Measurements from ENCODE around the gene PLPPR1. TPM values are rescaled to one million over a fixed set of nuclear protein-coding genes. Genes with fewer than 3 reads are reported as not detected.

The PLPPR1 gene
- total and polyA plus RNA-seq, 9 donors: 0.07 to 1.1 (median 0.14) TPM; not detected in 5

DNA sequence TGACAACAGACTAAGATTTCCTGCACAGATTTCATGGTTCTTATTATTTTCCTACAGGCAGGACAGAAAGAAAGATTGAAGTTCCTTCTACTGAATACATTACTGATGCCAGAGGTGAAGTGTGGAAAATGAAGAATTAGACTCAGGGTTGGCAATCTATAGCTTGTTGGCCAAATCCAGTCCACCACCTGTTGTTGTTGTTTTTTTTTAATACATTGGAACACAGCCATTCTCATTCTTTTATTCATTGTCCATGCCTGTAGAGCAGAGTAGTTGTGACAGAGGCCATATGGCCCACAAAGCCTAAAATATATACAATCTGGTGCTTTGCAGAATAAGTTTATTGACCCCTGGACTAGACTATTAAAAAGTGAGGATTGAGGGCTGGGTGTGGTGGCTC is 5.8 kb upstream of the PLPPR1 start:
- Histone ChIP-seq H3K27me3 (no peaks in the 10 kb centered on the region), H3K4me1 (ENCODE audit: insufficient read depth) (no peaks in the 10 kb centered on the region), H3K4me3 (no peak overlapping the region), H3K27ac (no peak overlapping the region), H3K36me3 (no peaks in the 10 kb centered on the region), H3K9me3 (no peaks in the 10 kb centered on the region)
- no peak for DNase-seq
- TF ChIP-seq, protein P1, sequence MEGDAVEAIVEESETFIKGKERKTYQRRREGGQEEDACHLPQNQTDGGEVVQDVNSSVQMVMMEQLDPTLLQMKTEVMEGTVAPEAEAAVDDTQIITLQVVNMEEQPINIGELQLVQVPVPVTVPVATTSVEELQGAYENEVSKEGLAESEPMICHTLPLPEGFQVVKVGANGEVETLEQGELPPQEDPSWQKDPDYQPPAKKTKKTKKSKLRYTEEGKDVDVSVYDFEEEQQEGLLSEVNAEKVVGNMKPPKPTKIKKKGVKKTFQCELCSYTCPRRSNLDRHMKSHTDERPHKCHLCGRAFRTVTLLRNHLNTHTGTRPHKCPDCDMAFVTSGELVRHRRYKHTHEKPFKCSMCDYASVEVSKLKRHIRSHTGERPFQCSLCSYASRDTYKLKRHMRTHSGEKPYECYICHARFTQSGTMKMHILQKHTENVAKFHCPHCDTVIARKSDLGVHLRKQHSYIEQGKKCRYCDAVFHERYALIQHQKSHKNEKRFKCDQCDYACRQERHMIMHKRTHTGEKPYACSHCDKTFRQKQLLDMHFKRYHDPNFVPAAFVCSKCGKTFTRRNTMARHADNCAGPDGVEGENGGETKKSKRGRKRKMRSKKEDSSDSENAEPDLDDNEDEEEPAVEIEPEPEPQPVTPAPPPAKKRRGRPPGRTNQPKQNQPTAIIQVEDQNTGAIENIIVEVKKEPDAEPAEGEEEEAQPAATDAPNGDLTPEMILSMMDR (IDR thresholded peaks at IDR 0.05): no peak
- TF ChIP-seq POLR2A (IDR thresholded peaks at IDR 0.05) (no peak), EP300 (IDR thresholded peaks at IDR 0.05) (no peak)
- intact Hi-C loops (cut with DNase I): no loop called here

DNA sequence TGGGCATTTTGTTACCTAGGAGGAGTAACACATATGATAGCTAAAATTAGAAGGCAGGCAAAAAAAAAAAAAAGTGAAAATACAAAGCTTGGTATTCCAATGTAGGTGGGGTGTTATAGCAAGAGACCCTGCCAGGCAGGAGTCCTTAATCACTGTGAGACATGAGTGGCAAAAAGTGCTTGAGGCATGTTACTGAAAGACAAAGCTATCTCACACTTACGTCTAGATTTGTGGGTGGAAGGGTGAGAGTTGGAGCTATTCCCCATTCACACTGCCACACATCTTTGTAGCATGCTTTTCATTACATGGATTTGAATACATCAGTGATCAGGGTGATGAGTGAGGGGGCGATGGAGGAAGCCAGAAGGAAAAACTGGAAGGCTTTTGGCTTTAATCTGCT is 2.6 kb upstream of the PLPPR1 start:
- Histone ChIP-seq H3K27ac (no peak overlapping the region), H3K4me3 (no peak overlapping the region), H3K4me1 (ENCODE audit: insufficient read depth) (peaks cover 8% of the 10 kb centered on the region), H3K9me3 (no peaks in the 10 kb centered on the region), H3K36me3 (no peaks in the 10 kb centered on the region), H3K27me3 (no peaks in the 10 kb centered on the region)
- no peak for TF ChIP-seq EP300 (IDR thresholded peaks at IDR 0.05)
- TF ChIP-seq, protein P1 (IDR thresholded peaks at IDR 0.05): no peak
- TF ChIP-seq POLR2A (IDR thresholded peaks at IDR 0.05): no peak
- DNase-seq: no peak
- 49 to 63% (median 55%) methylated on average over 2 of the region's 2 CpGs for WGBS, 3 donors
- intact Hi-C loops (cut with DNase I): no loop called here

DNA sequence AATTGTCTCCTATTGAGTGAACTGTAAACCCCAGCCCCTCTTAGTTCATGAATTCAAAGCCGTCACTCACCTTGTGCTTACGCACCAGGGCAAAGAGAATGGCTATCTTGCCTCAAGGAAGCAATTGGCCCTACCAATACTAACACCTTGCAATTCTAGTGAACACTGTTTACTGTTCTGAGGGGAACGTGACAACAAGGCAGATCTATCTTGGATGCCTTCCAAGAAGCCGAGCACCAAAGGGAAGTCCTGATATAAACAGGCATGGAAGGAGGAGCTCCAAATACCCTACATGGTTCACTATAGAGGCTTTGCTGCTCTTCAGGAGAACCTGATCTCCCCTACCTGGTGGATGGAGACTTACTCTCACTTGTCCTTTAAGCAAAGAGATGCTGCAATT is 1.7 kb upstream of the PLPPR1 start:
- H3K27me3 ChIP-seq: no peaks in the 10 kb centered on the region

DNA sequence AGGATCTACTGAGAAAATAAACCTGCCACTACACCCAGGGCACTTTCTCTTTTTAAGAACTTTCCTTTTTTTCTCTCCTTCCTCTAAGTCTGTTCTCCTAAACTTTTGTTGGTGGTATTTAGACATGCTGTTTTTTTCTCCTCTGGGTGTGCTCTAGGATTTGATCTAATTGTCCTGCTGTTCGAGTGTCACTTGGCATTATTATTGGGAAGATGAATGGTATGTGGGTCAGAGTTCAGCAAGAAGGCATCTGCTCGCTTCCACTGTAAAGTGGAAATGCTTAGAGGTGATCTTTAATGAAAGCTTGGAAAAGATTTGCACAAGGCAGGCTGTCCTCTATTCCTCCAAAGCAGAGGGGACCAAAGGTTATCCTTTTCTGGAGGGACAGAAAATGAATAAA is 1.3 kb upstream of the PLPPR1 start:
- H3K27ac ChIP-seq: no peak overlapping the region
- TF ChIP-seq EP300 (IDR thresholded peaks at IDR 0.05): no peak
- no peak for TF ChIP-seq POLR2A (IDR thresholded peaks at IDR 0.05)
- TF ChIP-seq, protein P1 (IDR thresholded peaks at IDR 0.05): no peak

More for the DNA sequence above, 1.7 kb upstream of the PLPPR1 start:
- TF ChIP-seq, protein P1 (IDR thresholded peaks at IDR 0.05): no peak
- no peak for TF ChIP-seq EP300 (IDR thresholded peaks at IDR 0.05)
- no peak for TF ChIP-seq POLR2A (IDR thresholded peaks at IDR 0.05)
- H3K27ac ChIP-seq: no peak overlapping the region
- no peaks in the 10 kb centered on the region for H3K36me3 ChIP-seq
- no peak overlapping the region for H3K4me3 ChIP-seq
- peaks cover 8% of the 10 kb centered on the region for H3K4me1 ChIP-seq (ENCODE audit: insufficient read depth)
- no peak for DNase-seq
- 39 to 46% (median 44%) methylated on average over 4 of the region's 4 CpGs for WGBS, 3 donors
- H3K9me3 ChIP-seq: no peaks in the 10 kb centered on the region
- intact Hi-C loops (cut with DNase I): no loop called here

More for the DNA sequence above, 1.3 kb upstream of the PLPPR1 start:
- Histone ChIP-seq H3K4me1 (ENCODE audit: insufficient read depth) (peaks cover 8% of the 10 kb centered on the region), H3K4me3 (no peak overlapping the region), H3K27me3 (no peaks in the 10 kb centered on the region), H3K36me3 (no peaks in the 10 kb centered on the region), H3K9me3 (no peaks in the 10 kb centered on the region)
- WGBS, 3 donors: 27 to 42% (median 38%) methylated on average over 2 of the region's 2 CpGs
- no peak for DNase-seq
- intact Hi-C loops (cut with DNase I): no loop called here
